Measurements from ENCODE around the gene KCNQ4. TPM values are rescaled to one million over a fixed set of nuclear protein-coding genes. Genes with fewer than 3 reads are reported as not detected.

Gene KCNQ4
- total RNA-seq, 3 donors from 2014 or later: 0.32 to 1.3 (median 1.3) TPM

- Histone ChIP-seq H3K4me3 (no peak overlapping the region), H3K36me3 (no peaks in the 10 kb centered on the region), H3K9me3 (no peaks in the 10 kb centered on the region), H3K27me3 (no peaks in the 10 kb centered on the region), H3K4me1 (peaks cover 0 to 4% of the 10 kb centered on the region in 2 donors), H3K27ac (peak overlapping the region in 1 of 2 donors; percentile 22)
- TF ChIP-seq POLR2AphosphoS5 (IDR thresholded peaks at IDR 0.05): no peak
- TF ChIP-seq POLR2A (IDR thresholded peaks at IDR 0.05): no peak
- TF ChIP-seq, protein P1, sequence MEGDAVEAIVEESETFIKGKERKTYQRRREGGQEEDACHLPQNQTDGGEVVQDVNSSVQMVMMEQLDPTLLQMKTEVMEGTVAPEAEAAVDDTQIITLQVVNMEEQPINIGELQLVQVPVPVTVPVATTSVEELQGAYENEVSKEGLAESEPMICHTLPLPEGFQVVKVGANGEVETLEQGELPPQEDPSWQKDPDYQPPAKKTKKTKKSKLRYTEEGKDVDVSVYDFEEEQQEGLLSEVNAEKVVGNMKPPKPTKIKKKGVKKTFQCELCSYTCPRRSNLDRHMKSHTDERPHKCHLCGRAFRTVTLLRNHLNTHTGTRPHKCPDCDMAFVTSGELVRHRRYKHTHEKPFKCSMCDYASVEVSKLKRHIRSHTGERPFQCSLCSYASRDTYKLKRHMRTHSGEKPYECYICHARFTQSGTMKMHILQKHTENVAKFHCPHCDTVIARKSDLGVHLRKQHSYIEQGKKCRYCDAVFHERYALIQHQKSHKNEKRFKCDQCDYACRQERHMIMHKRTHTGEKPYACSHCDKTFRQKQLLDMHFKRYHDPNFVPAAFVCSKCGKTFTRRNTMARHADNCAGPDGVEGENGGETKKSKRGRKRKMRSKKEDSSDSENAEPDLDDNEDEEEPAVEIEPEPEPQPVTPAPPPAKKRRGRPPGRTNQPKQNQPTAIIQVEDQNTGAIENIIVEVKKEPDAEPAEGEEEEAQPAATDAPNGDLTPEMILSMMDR (IDR thresholded peaks at IDR 0.05): no peak
- intact Hi-C loops (cut with DNase I; ENCODE audit: low total_unique reads): no loop called here
- DNase-seq (ENCODE audit: low spot score in 2 of 2): no peak
These were observed 74.2 kb downstream of the KCNQ4 start for GRCh38 chr1:40857737-40858136.

DNA sequence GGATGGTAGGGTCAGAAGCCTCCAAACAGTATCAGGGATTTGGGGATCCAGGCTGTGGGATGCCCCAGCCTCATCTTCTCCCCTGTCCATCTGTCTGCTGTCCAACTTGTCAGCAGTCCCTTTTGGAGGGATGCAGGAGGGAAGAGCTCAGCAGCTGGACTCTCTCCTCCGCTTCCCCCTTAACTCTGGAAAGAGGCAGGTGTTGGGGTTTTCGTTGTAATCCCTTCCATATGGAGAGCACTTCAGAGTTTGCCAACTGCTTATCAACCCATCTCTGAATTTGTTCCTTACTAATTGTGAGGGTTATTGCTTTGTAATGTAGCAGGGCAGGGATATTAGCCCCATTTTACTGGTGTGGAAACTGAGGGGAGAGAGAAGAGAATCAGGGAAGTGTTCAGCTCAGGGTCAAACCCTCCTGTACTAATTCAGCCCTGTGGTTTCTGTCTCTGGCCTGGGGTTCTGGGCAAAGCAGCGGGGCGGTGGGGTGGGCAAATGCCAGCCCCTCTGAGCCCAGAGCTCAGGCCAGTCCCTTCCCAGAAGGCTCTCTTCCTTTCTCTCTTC is 75.3 kb downstream of the KCNQ4 start:
- H3K36me3 ChIP-seq: no peaks in the 10 kb centered on the region
- no peaks in the 10 kb centered on the region for H3K9me3 ChIP-seq
- no peaks in the 10 kb centered on the region for H3K27me3 ChIP-seq
- no peak for DNase-seq (ENCODE audit: low spot score in 2 of 2)
- TF ChIP-seq, protein P1 (IDR thresholded peaks at IDR 0.05): no peak
- TF ChIP-seq POLR2AphosphoS5 (IDR thresholded peaks at IDR 0.05) (no peak), POLR2A (IDR thresholded peaks at IDR 0.05) (no peak)
- H3K27ac ChIP-seq: peak overlapping the region; percentile 91 to 95
- peaks cover 0 to 5% of the 10 kb centered on the region in 2 donors for H3K4me1 ChIP-seq
- peak overlapping the region in 1 of 3 donors; percentile 93 for H3K4me3 ChIP-seq
- intact Hi-C loops (cut with DNase I; ENCODE audit: low total_unique reads): no loop called here

- intact Hi-C loops (cut with DNase I; ENCODE audit: low total_unique reads): no loop called here
- peak in 1 of 2 donors; percentile 41 for DNase-seq (ENCODE audit: low spot score in 2 of 2)
- Histone ChIP-seq H3K4me3 (peak overlapping the region; percentile 61 to 93 (median 88)), H3K4me1 (peaks cover 0 to 5% of the 10 kb centered on the region in 2 donors), H3K9me3 (no peaks in the 10 kb centered on the region), H3K36me3 (no peaks in the 10 kb centered on the region), H3K27me3 (no peaks in the 10 kb centered on the region), H3K27ac (peak overlapping the region; percentile 91 to 95)
- no peak for TF ChIP-seq POLR2AphosphoS5 (IDR thresholded peaks at IDR 0.05)
- TF ChIP-seq, protein P1 (IDR thresholded peaks at IDR 0.05): peak in 1 of 3 donors; percentile 16
These were observed 77.2 kb downstream of the KCNQ4 start for GRCh38 chr1:40860706-40861223.

DNA sequence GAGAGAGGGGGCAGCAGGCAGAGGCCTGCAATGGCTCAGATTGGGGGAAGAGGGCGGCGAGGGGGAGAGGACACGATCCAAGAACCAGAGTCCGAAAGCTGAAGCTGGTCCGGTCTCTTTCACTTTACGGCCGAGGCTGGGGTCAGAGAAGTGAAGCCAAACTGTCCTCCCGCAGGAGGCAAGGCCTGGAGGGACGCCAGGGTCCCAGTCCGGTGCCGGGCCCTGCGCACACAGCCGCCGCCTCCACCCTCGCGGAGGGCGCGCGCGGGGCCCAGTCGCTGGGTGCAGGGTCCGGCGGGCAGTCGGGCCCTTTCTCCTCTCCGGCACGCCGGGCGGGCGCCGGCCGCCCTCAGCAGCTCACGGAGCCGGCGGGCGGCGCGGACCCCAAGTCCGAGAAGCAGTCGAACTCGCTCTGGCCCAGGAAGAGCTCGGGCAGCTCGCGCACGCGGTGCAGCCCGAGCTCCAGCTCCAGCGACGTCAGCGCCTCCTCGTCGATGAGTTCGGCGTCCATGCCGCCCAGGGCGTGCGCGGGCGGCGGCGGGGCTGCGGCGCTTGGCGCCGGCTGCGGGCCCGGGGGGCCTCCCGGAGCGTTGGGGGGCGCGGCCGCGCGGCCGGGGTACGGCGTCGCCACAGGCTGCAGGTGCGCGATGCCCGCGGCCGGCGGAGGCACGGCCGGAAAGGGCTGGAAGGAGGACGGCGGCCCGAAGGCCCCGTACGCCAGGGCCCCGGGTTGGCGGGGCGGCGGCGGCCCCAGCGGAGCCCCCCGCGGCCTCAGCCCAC is 77.8 kb downstream of the KCNQ4 start:
- H3K4me3 ChIP-seq: peak overlapping the region; percentile 61 to 93 (median 88)
- H3K27ac ChIP-seq: peak overlapping the region; percentile 91 to 95
- no peaks in the 10 kb centered on the region for H3K9me3 ChIP-seq
- TF ChIP-seq POLR2AphosphoS5 (IDR thresholded peaks at IDR 0.05) (no peak), POLR2A (IDR thresholded peaks at IDR 0.05) (no peak)
- TF ChIP-seq, protein P1 (IDR thresholded peaks at IDR 0.05): no peak
- H3K27me3 ChIP-seq: no peaks in the 10 kb centered on the region
- no peaks in the 10 kb centered on the region for H3K36me3 ChIP-seq
- intact Hi-C loops (cut with DNase I; ENCODE audit: low total_unique reads): no loop called here
- DNase-seq (ENCODE audit: low spot score in 2 of 2): no peak
- H3K4me1 ChIP-seq: peaks cover 0 to 5% of the 10 kb centered on the region in 2 donors

All from breast epithelium (tissue), 4 donors.